ENCODE data around the gene KDM4B.
"Not testable (repeated sequence)": the region's sequence is repeated elsewhere in the genome, so short reads cannot be mapped to it uniquely, and the experiment has no call there.

Gene KDM4B

GRCh38 chr19:4939466-4939865 is 29.4 kb upstream of the KDM4B start:
- no peak for DNase-seq (ENCODE audit: low read depth, low spot score)
- Histone ChIP-seq H3K9me3 (ENCODE audit: control insufficient read depth, insufficient read depth, low read length) (no peaks in the 10 kb centered on the region), H3K27me3 (ENCODE audit: control insufficient read depth, insufficient read depth, low read length) (no peaks in the 10 kb centered on the region), H3K36me3 (ENCODE audit: control insufficient read depth, insufficient read depth, low read length) (peaks cover 25% of the 10 kb centered on the region), H3K4me3 (ENCODE audit: low read length) (no peak overlapping the region), H3K27ac (ENCODE audit: low read length) (no peak overlapping the region), H3K4me1 (ENCODE audit: control insufficient read depth, insufficient read depth, low read length) (no peaks in the 10 kb centered on the region)
- no CpG with 5 or more reads among the region's 7 CpGs for WGBS (ENCODE audit: insufficient coverage, insufficient read length)

- not testable (repeated sequence) for H3K9me3 ChIP-seq (ENCODE audit: control insufficient read depth, insufficient read depth, low read length); H3K27ac ChIP-seq (ENCODE audit: low read length); H3K4me3 ChIP-seq (ENCODE audit: low read length); H3K27me3 ChIP-seq (ENCODE audit: control insufficient read depth, insufficient read depth, low read length); DNase-seq (ENCODE audit: low read depth, low spot score); H3K4me1 ChIP-seq (ENCODE audit: control insufficient read depth, insufficient read depth, low read length)
- no CpG with 5 or more reads among the region's 35 CpGs for WGBS (ENCODE audit: insufficient coverage, insufficient read length)
- peaks cover 31% of the 10 kb centered on the region for H3K36me3 ChIP-seq (ENCODE audit: control insufficient read depth, insufficient read depth, low read length)
Observed at GRCh38 chr19:4941638-4942169, 27.2 kb upstream of the KDM4B start.

GRCh38 chr19:4950650-4951049 is 18.3 kb upstream of the KDM4B start:
- not testable (repeated sequence) for H3K4me3 ChIP-seq (ENCODE audit: low read length); H3K9me3 ChIP-seq (ENCODE audit: control insufficient read depth, insufficient read depth, low read length); H3K27me3 ChIP-seq (ENCODE audit: control insufficient read depth, insufficient read depth, low read length); H3K4me1 ChIP-seq (ENCODE audit: control insufficient read depth, insufficient read depth, low read length); H3K27ac ChIP-seq (ENCODE audit: low read length); DNase-seq (ENCODE audit: low read depth, low spot score)
- WGBS (ENCODE audit: insufficient coverage, insufficient read length): no CpG with 5 or more reads among the region's 23 CpGs
- peaks cover 27% of the 10 kb centered on the region for H3K36me3 ChIP-seq (ENCODE audit: control insufficient read depth, insufficient read depth, low read length)

- Histone ChIP-seq H3K27me3 (ENCODE audit: control insufficient read depth, insufficient read depth, low read length) (no peaks in the 10 kb centered on the region), H3K36me3 (ENCODE audit: control insufficient read depth, insufficient read depth, low read length) (peaks cover 27% of the 10 kb centered on the region), H3K27ac (ENCODE audit: low read length) (no peak overlapping the region), H3K4me1 (ENCODE audit: control insufficient read depth, insufficient read depth, low read length) (no peaks in the 10 kb centered on the region), H3K9me3 (ENCODE audit: control insufficient read depth, insufficient read depth, low read length) (no peaks in the 10 kb centered on the region), H3K4me3 (ENCODE audit: low read length) (no peak overlapping the region)
- DNase-seq (ENCODE audit: low read depth, low spot score): no peak
- no CpG with 5 or more reads among the region's 11 CpGs for WGBS (ENCODE audit: insufficient coverage, insufficient read length)
Observed at GRCh38 chr19:4951656-4952055, 17.3 kb upstream of the KDM4B start.

- peaks cover 27% of the 10 kb centered on the region for H3K36me3 ChIP-seq (ENCODE audit: control insufficient read depth, insufficient read depth, low read length)
- H3K9me3 ChIP-seq (ENCODE audit: control insufficient read depth, insufficient read depth, low read length): no peaks in the 10 kb centered on the region
- no CpG with 5 or more reads among the region's 18 CpGs for WGBS (ENCODE audit: insufficient coverage, insufficient read length)
- no peak overlapping the region for H3K27ac ChIP-seq (ENCODE audit: low read length)
- no peaks in the 10 kb centered on the region for H3K27me3 ChIP-seq (ENCODE audit: control insufficient read depth, insufficient read depth, low read length)
- DNase-seq (ENCODE audit: low read depth, low spot score): no peak
- no peaks in the 10 kb centered on the region for H3K4me1 ChIP-seq (ENCODE audit: control insufficient read depth, insufficient read depth, low read length)
- H3K4me3 ChIP-seq (ENCODE audit: low read length): no peak overlapping the region
Observed at GRCh38 chr19:4952945-4953344, 16.0 kb upstream of the KDM4B start.

- H3K36me3 ChIP-seq (ENCODE audit: control insufficient read depth, insufficient read depth, low read length): peaks cover 28% of the 10 kb centered on the region
- not testable (repeated sequence) for H3K9me3 ChIP-seq (ENCODE audit: control insufficient read depth, insufficient read depth, low read length); H3K4me3 ChIP-seq (ENCODE audit: low read length); DNase-seq (ENCODE audit: low read depth, low spot score); H3K4me1 ChIP-seq (ENCODE audit: control insufficient read depth, insufficient read depth, low read length); H3K27ac ChIP-seq (ENCODE audit: low read length); H3K27me3 ChIP-seq (ENCODE audit: control insufficient read depth, insufficient read depth, low read length)
- WGBS (ENCODE audit: insufficient coverage, insufficient read length): no CpG with 5 or more reads among the region's 46 CpGs
Observed at GRCh38 chr19:4954320-4955149, 14.4 kb upstream of the KDM4B start.

- WGBS (ENCODE audit: insufficient coverage, insufficient read length): no CpG with 5 or more reads among the region's 10 CpGs
- H3K9me3 ChIP-seq (ENCODE audit: control insufficient read depth, insufficient read depth, low read length): no peaks in the 10 kb centered on the region
- H3K27me3 ChIP-seq (ENCODE audit: control insufficient read depth, insufficient read depth, low read length): no peaks in the 10 kb centered on the region
- H3K4me1 ChIP-seq (ENCODE audit: control insufficient read depth, insufficient read depth, low read length): no peaks in the 10 kb centered on the region
- no peak for DNase-seq (ENCODE audit: low read depth, low spot score)
- peaks cover 26% of the 10 kb centered on the region for H3K36me3 ChIP-seq (ENCODE audit: control insufficient read depth, insufficient read depth, low read length)
- no peak overlapping the region for H3K4me3 ChIP-seq (ENCODE audit: low read length)
- no peak overlapping the region for H3K27ac ChIP-seq (ENCODE audit: low read length)
Observed at GRCh38 chr19:4955274-4955673, 13.6 kb upstream of the KDM4B start.

GRCh38 chr19:4957981-4958380 is 10.9 kb upstream of the KDM4B start:
- no peaks in the 10 kb centered on the region for H3K9me3 ChIP-seq (ENCODE audit: control insufficient read depth, insufficient read depth, low read length)
- no peak for DNase-seq (ENCODE audit: low read depth, low spot score)
- WGBS (ENCODE audit: insufficient coverage, insufficient read length): no CpG with 5 or more reads among the region's 8 CpGs
- H3K27me3 ChIP-seq (ENCODE audit: control insufficient read depth, insufficient read depth, low read length): no peaks in the 10 kb centered on the region
- peaks cover 30% of the 10 kb centered on the region for H3K36me3 ChIP-seq (ENCODE audit: control insufficient read depth, insufficient read depth, low read length)
- H3K4me1 ChIP-seq (ENCODE audit: control insufficient read depth, insufficient read depth, low read length): no peaks in the 10 kb centered on the region
- no peak overlapping the region for H3K27ac ChIP-seq (ENCODE audit: low read length)
- no peak overlapping the region for H3K4me3 ChIP-seq (ENCODE audit: low read length)

GRCh38 chr19:4962085-4962619 is 6.8 kb upstream of the KDM4B start:
- H3K27ac ChIP-seq (ENCODE audit: low read length): no peak overlapping the region
- H3K36me3 ChIP-seq (ENCODE audit: control insufficient read depth, insufficient read depth, low read length): peaks cover 12% of the 10 kb centered on the region

GRCh38 chr19:4965061-4965460 is 3.9 kb upstream of the KDM4B start:
- H3K4me3 ChIP-seq (ENCODE audit: low read length): no peak overlapping the region
- H3K27ac ChIP-seq (ENCODE audit: low read length): no peak overlapping the region
- H3K9me3 ChIP-seq (ENCODE audit: control insufficient read depth, insufficient read depth, low read length): no peaks in the 10 kb centered on the region; the same call in 1 of the 2 replicates
- WGBS (ENCODE audit: insufficient coverage, insufficient read length): no CpG with 5 or more reads among the region's 6 CpGs
- DNase-seq (ENCODE audit: low read depth, low spot score): no peak
- H3K36me3 ChIP-seq (ENCODE audit: control insufficient read depth, insufficient read depth, low read length): peaks cover 7% of the 10 kb centered on the region; the same call in 1 of the 2 replicates
- no peaks in the 10 kb centered on the region for H3K27me3 ChIP-seq (ENCODE audit: control insufficient read depth, insufficient read depth, low read length)
- H3K4me1 ChIP-seq (ENCODE audit: control insufficient read depth, insufficient read depth, low read length): peaks cover 1% of the 10 kb centered on the region; the same call in 1 of the 2 replicates

More at GRCh38 chr19:4962085-4962619, 6.8 kb upstream of the KDM4B start:
- no CpG with 5 or more reads among the region's 7 CpGs for WGBS (ENCODE audit: insufficient coverage, insufficient read length)
- no peaks in the 10 kb centered on the region for H3K4me1 ChIP-seq (ENCODE audit: control insufficient read depth, insufficient read depth, low read length)
- no peak overlapping the region for H3K4me3 ChIP-seq (ENCODE audit: low read length)
- no peaks in the 10 kb centered on the region for H3K27me3 ChIP-seq (ENCODE audit: control insufficient read depth, insufficient read depth, low read length)
- DNase-seq (ENCODE audit: low read depth, low spot score): no peak
- H3K9me3 ChIP-seq (ENCODE audit: control insufficient read depth, insufficient read depth, low read length): no peaks in the 10 kb centered on the region
